T-helper 17 cell (primary cell): Measurements from ENCODE around the gene MEMO1. TPM values are rescaled to one million over a fixed set of nuclear protein-coding genes. Genes with fewer than 3 reads are reported as not detected.
"Not testable (repeated sequence)": the region's sequence is repeated elsewhere in the genome, so short reads cannot be mapped to it uniquely, and the experiment has no call there.

Experiments
- ATAC-seq: fragments of 150-1000 bp; cut with Tn5 transposase; 2 replicates; pipeline ENCODE4 v1.10.0; 2021; ENCODE audit warnings: mild to moderate bottlenecking, moderate library complexity
- DNase-seq, 3 donors: peaks; one replicate each; pipeline versions ENCODE4 v3.0.0 to v3.0.0-alpha.2; 2020 to 2021
- H3K9me3 ChIP-seq: one replicate; pipeline ENCODE4 v1.7.0; 2013; ENCODE audit warnings: low read length, mild to moderate bottlenecking; ENCODE audit not compliant: control insufficient read depth, poor library complexity, severe bottlenecking
- H3K27ac Mint-ChIP-seq: one replicate; pipeline ENCODE4 v1.8.0; 2022; ENCODE audit warnings: mild to moderate bottlenecking, moderate library complexity, mixed read lengths
- H3K27me3 Mint-ChIP-seq: one replicate; pipeline ENCODE4 v1.8.0; 2022; ENCODE audit warnings: mixed read lengths
- H3K36me3 Mint-ChIP-seq: one replicate; pipeline ENCODE4 v1.8.0; 2022; ENCODE audit warnings: low read depth, mixed read lengths
- H3K4me1 Mint-ChIP-seq: one replicate; pipeline ENCODE4 v1.8.0; 2022; ENCODE audit warnings: mild to moderate bottlenecking, mixed read lengths
- H3K4me3 Mint-ChIP-seq: one replicate; pipeline ENCODE4 v1.8.0; 2022; ENCODE audit warnings: mild to moderate bottlenecking, moderate library complexity, mixed read lengths
- total RNA-seq, 4 donors: library from RNA in 2 of 4; stranded (reverse) in 2 of 4; gene quantifications; one replicate each; pipeline ENCODE4 v1.2.3 and lab custom pipeline; 2022 to 2026

MEMO1 gene
- total RNA-seq, 2 donors from 2014 or later, result 41.7 to 47.5 TPM

DNA sequence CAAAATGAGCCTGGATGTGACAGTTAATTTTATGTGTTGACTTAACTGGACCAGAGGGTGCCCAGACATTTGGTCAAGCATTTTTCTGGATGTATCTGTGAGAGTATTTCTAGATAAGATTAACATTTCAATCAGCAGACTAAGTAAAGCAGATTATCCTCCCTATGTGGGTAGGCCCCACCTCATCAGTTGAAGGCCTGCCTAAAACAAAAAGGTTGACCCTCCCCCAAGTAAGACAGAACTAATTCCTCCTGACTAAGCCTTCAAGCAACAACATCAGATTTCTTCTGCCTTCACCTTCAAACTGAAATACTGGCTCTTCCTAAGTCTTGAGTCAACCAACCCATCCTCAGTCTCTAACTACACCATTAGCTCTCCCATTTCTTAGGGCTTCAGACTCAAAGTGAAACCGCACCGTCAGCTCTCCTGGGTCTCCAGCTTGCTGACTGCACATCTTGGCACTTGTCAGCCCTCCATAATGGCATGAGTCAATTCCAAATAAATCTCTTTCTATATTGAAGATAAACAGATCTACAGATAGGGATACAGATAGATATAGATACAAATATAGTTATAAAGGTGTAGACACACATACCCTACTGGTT, 47.9 kb downstream of the MEMO1 start:
- no peaks in the 10 kb centered on the region for H3K36me3 Mint-ChIP-seq
- no peaks in the 10 kb centered on the region for H3K27me3 Mint-ChIP-seq
- no peak overlapping the region for H3K4me3 Mint-ChIP-seq
- ATAC-seq (no peak), DNase-seq (no peak)
- peaks cover 43% of the 10 kb centered on the region for H3K4me1 Mint-ChIP-seq
- H3K27ac Mint-ChIP-seq, result peak overlapping the region; percentile 12
- no peaks in the 10 kb centered on the region for H3K9me3 ChIP-seq

GRCh38 chr2:31958140-31958717, 52.6 kb downstream of the MEMO1 start:
- H3K4me1 Mint-ChIP-seq, result peaks cover 39% of the 10 kb centered on the region

DNA sequence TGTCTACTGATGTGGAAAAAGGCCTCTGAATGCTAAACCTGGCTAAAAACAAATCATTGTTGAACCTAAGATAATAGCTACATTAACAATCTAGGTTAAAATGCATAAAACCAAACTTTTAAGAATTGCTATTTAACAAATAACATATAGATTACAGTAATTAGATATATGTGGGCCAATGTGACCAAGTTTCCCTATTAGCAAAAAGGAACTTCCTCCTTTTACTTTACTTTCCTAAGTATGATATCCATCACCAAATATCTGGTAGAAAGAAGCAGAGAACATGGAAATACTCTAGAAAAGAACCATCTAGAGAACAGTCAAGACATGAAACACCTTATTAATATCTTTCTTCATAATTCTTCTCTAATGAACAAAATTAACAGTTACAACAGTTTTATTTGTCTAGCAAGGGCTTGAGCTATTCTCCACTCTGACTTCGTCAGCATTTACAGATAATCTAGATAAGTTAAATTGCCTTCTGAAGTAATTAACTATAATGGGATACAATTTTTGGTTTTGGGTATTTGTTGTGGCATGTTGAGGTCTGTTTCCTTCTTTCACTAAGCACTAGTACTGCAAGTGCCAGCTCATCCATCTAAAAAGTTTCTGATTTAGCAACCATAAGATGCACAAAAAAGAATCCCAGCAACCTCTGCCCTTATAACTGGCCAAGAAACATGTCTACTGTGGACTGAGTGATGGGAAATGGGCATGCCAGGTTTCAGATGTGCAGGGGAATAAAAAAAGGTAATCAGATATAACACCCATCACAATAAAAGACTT, 53.3 kb downstream of the MEMO1 start:
- no peaks in the 10 kb centered on the region for H3K27me3 Mint-ChIP-seq
- H3K9me3 ChIP-seq, result no peaks in the 10 kb centered on the region
- DNase-seq (no peak), ATAC-seq (no peak)
- H3K27ac Mint-ChIP-seq, result peak overlapping the region; percentile 49
- H3K4me3 Mint-ChIP-seq, result peak overlapping the region; percentile 39
- no peaks in the 10 kb centered on the region for H3K36me3 Mint-ChIP-seq
- H3K4me1 Mint-ChIP-seq, result peaks cover 36% of the 10 kb centered on the region

More at GRCh38 chr2:31958140-31958717, 52.6 kb downstream of the MEMO1 start:
- Mint-ChIP-seq H3K4me3 (peak overlapping the region; percentile 39), H3K27ac (peak overlapping the region; percentile 49), H3K36me3 (no peaks in the 10 kb centered on the region), H3K27me3 (no peaks in the 10 kb centered on the region)
- H3K9me3 ChIP-seq, result no peaks in the 10 kb centered on the region
- no peak for ATAC-seq
- DNase-seq, result no peak

DNA sequence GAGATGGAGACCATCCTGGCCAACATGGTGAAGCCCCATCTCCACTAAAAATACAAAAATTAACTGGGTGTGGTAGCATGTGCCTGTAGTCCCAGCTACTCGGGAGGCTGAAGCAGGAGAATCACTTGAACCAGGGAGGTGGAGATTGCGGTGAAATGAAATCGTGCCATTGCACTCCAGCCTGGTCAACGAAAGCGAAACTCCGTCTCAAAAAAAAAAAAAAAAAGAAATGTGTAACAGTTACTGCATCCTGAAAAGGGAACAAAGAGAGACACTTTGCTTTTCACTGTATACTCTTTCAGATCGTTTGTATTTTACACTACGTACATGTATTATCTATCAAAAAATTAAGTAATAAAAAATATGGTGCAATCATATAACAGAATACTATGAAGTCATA, 53.9 kb downstream of the MEMO1 start:
- ATAC-seq, result peak; percentile 35
- not testable (repeated sequence) for H3K36me3 Mint-ChIP-seq, H3K27me3 Mint-ChIP-seq, H3K9me3 ChIP-seq, DNase-seq
- Mint-ChIP-seq H3K4me1 (peaks cover 31% of the 10 kb centered on the region), H3K27ac (peak overlapping the region; percentile 49), H3K4me3 (peak overlapping the region; percentile 39)

- no peak for ATAC-seq
- Mint-ChIP-seq H3K36me3 (no peaks in the 10 kb centered on the region), H3K4me1 (peaks cover 28% of the 10 kb centered on the region), H3K27ac (peak overlapping the region; percentile 49), H3K4me3 (peak overlapping the region; percentile 39), H3K27me3 (no peaks in the 10 kb centered on the region)
- no peaks in the 10 kb centered on the region for H3K9me3 ChIP-seq
- DNase-seq, result no peak
Measured at GRCh38 chr2:31956312-31956711, 54.5 kb downstream of the MEMO1 start.

GRCh38 chr2:31953095-31953494, 57.7 kb downstream of the MEMO1 start:
- not testable (repeated sequence) for H3K27me3 Mint-ChIP-seq, H3K9me3 ChIP-seq, ATAC-seq, H3K36me3 Mint-ChIP-seq, H3K27ac Mint-ChIP-seq, H3K4me3 Mint-ChIP-seq, DNase-seq
- peaks cover 19% of the 10 kb centered on the region for H3K4me1 Mint-ChIP-seq

GRCh38 chr2:31950946-31951562, 59.8 kb downstream of the MEMO1 start:
- H3K4me3 Mint-ChIP-seq, result no peak overlapping the region
- DNase-seq (no peak), ATAC-seq (no peak)
- H3K9me3 ChIP-seq, result no peaks in the 10 kb centered on the region
- peak overlapping the region; percentile 82 for H3K27ac Mint-ChIP-seq
- H3K27me3 Mint-ChIP-seq, result no peaks in the 10 kb centered on the region
- H3K4me1 Mint-ChIP-seq, result peaks cover 16% of the 10 kb centered on the region
- H3K36me3 Mint-ChIP-seq, result peaks cover 3% of the 10 kb centered on the region

- Mint-ChIP-seq H3K27me3 (no peaks in the 10 kb centered on the region), H3K36me3 (peaks cover 3% of the 10 kb centered on the region), H3K27ac (no peak overlapping the region), H3K4me3 (no peak overlapping the region), H3K4me1 (peaks cover 39% of the 10 kb centered on the region)
- no peak for ATAC-seq
- DNase-seq, result no peak
- H3K9me3 ChIP-seq, result no peaks in the 10 kb centered on the region
Measured at GRCh38 chr2:31947871-31948270, 62.9 kb downstream of the MEMO1 start.

DNA sequence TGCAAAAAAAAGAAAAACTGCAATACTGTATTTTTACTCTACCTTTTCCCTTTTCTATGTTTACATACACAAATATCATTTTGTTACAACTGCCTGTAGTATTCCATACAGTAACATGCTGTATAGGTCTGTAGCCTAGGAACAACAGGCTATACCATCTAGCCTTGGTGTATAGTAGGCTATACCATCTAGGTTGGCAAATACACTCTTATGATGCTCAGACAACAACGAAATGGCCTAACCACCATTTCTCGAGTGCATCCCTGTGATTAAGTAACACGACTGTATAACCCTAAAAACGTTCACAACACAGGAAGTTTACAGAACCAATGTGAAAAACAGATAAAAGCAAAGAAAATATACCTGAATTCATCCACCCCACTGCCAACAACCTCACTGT, 64.0 kb downstream of the MEMO1 start:
- Mint-ChIP-seq H3K36me3 (peaks cover 3% of the 10 kb centered on the region), H3K4me3 (no peak overlapping the region), H3K27ac (no peak overlapping the region), H3K27me3 (no peaks in the 10 kb centered on the region), H3K4me1 (peaks cover 39% of the 10 kb centered on the region)
- no peaks in the 10 kb centered on the region for H3K9me3 ChIP-seq
- ATAC-seq (no peak), DNase-seq (no peak)

GRCh38 chr2:31945572-31945935, 65.3 kb downstream of the MEMO1 start:
- Mint-ChIP-seq H3K4me3 (no peak overlapping the region), H3K27me3 (no peaks in the 10 kb centered on the region), H3K4me1 (peaks cover 35% of the 10 kb centered on the region), H3K27ac (no peak overlapping the region), H3K36me3 (peaks cover 3% of the 10 kb centered on the region)
- DNase-seq, result no peak
- no peaks in the 10 kb centered on the region for H3K9me3 ChIP-seq
- ATAC-seq, result no peak

GRCh38 chr2:31944828-31945571, 65.8 kb downstream of the MEMO1 start:
- no peak overlapping the region for H3K4me3 Mint-ChIP-seq
- DNase-seq (no peak), ATAC-seq (no peak)
- H3K4me1 Mint-ChIP-seq, result peaks cover 35% of the 10 kb centered on the region
- no peaks in the 10 kb centered on the region for H3K9me3 ChIP-seq
- peak overlapping the region; percentile 39 for H3K27ac Mint-ChIP-seq
- no peaks in the 10 kb centered on the region for H3K27me3 Mint-ChIP-seq
- peaks cover 3% of the 10 kb centered on the region for H3K36me3 Mint-ChIP-seq

DNA sequence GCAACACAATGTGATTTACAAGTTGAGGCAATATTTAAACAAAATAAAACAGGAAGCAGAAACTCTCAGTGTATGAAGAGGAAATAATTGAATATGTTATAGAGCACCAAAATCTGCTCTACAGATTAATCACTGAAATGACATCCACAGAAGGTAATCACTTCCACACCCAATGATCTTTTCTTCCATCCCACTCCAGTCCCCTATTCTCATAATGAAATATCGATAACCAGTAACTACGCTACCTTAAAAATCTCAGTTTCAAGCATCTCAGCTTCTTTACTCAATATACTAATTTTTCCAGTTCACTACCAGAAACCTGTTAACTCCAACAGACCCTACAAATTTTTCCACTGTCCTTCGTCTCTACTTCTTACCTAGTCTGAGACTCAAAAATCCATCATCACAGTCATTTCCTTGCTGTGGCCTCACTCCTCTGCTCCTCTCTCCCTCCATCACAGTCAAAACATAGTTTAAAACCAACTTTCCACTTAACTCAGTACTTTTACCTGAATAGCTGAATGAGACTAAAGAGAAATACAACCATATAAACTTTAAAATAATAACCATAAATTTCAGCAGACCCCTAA, 67.1 kb downstream of the MEMO1 start:
- ATAC-seq, result no peak
- Mint-ChIP-seq H3K4me1 (peaks cover 29% of the 10 kb centered on the region), H3K4me3 (no peak overlapping the region), H3K36me3 (no peaks in the 10 kb centered on the region), H3K27me3 (no peaks in the 10 kb centered on the region), H3K27ac (peak overlapping the region; percentile 57)
- no peak for DNase-seq
- no peaks in the 10 kb centered on the region for H3K9me3 ChIP-seq
